Stomach (tissue), 9 donors: ENCODE results near the gene DNAH3. TPM values are rescaled to one million over a fixed set of nuclear protein-coding genes. Genes with fewer than 3 reads are reported as not detected.

Experiments used
- DNase-seq, 2 donors: peaks; one replicate each; pipeline versions ENCODE4 v3.0.0 to v3.0.0-alpha.2; 2013 to 2019
- H3K27ac ChIP-seq, 5 donors: fragments of 200-600 bp in 4 of 5; sonication (generic) in 4 of 5; one replicate each; pipeline ENCODE4 v1.5.1; 2013 to 2019; ENCODE audit warnings: mild to moderate bottlenecking in 1 of 5, moderate library complexity in 1 of 5
- H3K27me3 ChIP-seq, 3 donors: fragments of 200-600 bp; sonication (generic); one replicate each; pipeline ENCODE4 v1.5.1; 2017 to 2019; ENCODE audit warnings: mixed run types in 1 of 3
- H3K36me3 ChIP-seq, 4 donors: fragments of 200-600 bp; sonication (generic); 1 replicate in 3 of 4; 2 replicates in 1 of 4; pipeline ENCODE4 v1.5.1; 2016 to 2019
- H3K4me1 ChIP-seq, 4 donors: fragments of 200-600 bp; sonication (generic); one replicate each; pipeline ENCODE4 v1.5.1; 2016 to 2019
- H3K4me3 ChIP-seq, 4 donors: fragments of 200-600 bp; sonication (generic) in 3 of 4; one replicate each; pipeline ENCODE4 v1.5.1; 2016 to 2019; ENCODE audit warnings: mild to moderate bottlenecking in 1 of 4
- H3K9me3 ChIP-seq, 4 donors: fragments of 200-600 bp; sonication (generic); one replicate each; pipeline ENCODE4 v1.5.1; 2016 to 2019
- CTCF ChIP-seq, 7 experiments: fragments of 450-650 bp in 4 of 7; fragments of 200-600 bp in 3 of 7; sonication (generic) in 3 of 7; IDR thresholded peaks; one replicate each; pipeline ENCODE4 v1.5.1; 2016 to 2019; ENCODE audit warnings: antibody characterized with exemption in 7 of 7, control low read depth in 2 of 7, mild to moderate bottlenecking in 1 of 7
- EP300 ChIP-seq: sonication (generic); formaldehyde crosslinking; IDR thresholded peaks from one replicate; pipeline ENCODE4 v1.6.1; 2017; ENCODE audit warnings: antibody characterized with exemption
- POLR2A ChIP-seq, 4 donors: fragments of 450-650 bp; IDR thresholded peaks; one replicate each; pipeline ENCODE4 v1.6.1; 2016; ENCODE audit warnings: antibody characterized with exemption in 4 of 4, control low read depth in 2 of 4, mild to moderate bottlenecking in 1 of 4, moderate library complexity in 1 of 4
- POLR2AphosphoS5 ChIP-seq, 3 donors: sonication (generic); formaldehyde crosslinking; IDR thresholded peaks; one replicate each; pipeline ENCODE4 v1.6.1; 2016; ENCODE audit warnings: antibody characterized with exemption in 3 of 3
- WGBS, 5 donors: extraction: QIAGEN DNeasy Blood & Tissue Kit in 3 of 5; methylation state at CpG; one replicate each; pipeline versions ENCODE4 v1.1.5 to v1.1.7; 2013 to 2018; 5-methylcytosine and 5-hydroxymethylcytosine counted together
- intact Hi-C: fragments of 100-400 bp; cut with DNase I; formaldehyde crosslinking; loops from one replicate; pipeline ENCODE4 v1.15.1; 2023; ENCODE audit warnings: low total_unique reads
- polyA plus RNA-seq, 3 donors: library from polyadenylated mRNA; stranded (reverse); fragments of 200-250 nt; gene quantifications; one replicate each; pipeline ENCODE4 v1.2.3, GENCODE V29; 2013
- total RNA-seq, 5 donors: library from RNA; depleted of rRNA; stranded (reverse); fragments of >200 nt; gene quantifications; one replicate each; pipeline versions ENCODE4 v1.1.0 to v1.2.3, GENCODE V29; 2014 to 2016
- donor health status: healthy with polysubstance abuse.
- donor health status: Bipolar disorder and iron deficiency.
- donor health status: healthy.

Gene DNAH3
- total and polyA plus RNA-seq, 8 donors, result 0.10 to 8.7 (median 0.18) TPM; not detected in 5

- Histone ChIP-seq H3K9me3 (no peaks in the 10 kb centered on the region), H3K27ac (no peak overlapping the region), H3K4me1 (no peaks in the 10 kb centered on the region), H3K27me3 (no peaks in the 10 kb centered on the region), H3K4me3 (no peak overlapping the region), H3K36me3 (no peaks in the 10 kb centered on the region)
- TF ChIP-seq EP300 (no peak), POLR2A (IDR thresholded peaks at IDR 0.05) (no peak), POLR2AphosphoS5 (IDR thresholded peaks at IDR 0.05) (no peak), CTCF (IDR thresholded peaks at IDR 0.05) (no peak)
- 36 to 59% (median 54%) methylated on average over 2 of the region's 2 CpGs for WGBS, 5 donors
- DNase-seq, result no peak
- intact Hi-C loops, result no loop called here
Observed at GRCh38 chr16:20938426-20938825, 212.2 kb downstream of the DNAH3 start.

- TF ChIP-seq POLR2AphosphoS5 (IDR thresholded peaks at IDR 0.05), result no peak
- no peak for TF ChIP-seq POLR2A (IDR thresholded peaks at IDR 0.05)
- TF ChIP-seq EP300, result no peak
- no peak for TF ChIP-seq CTCF (IDR thresholded peaks at IDR 0.05)
- intact Hi-C loops, result no loop called here
- DNase-seq, result peak in 1 of 2 donors; percentile 21
Observed at GRCh38 chr16:20937736-20938135, 212.9 kb downstream of the DNAH3 start.

GRCh38 chr16:20933589-20933988, 217.1 kb downstream of the DNAH3 start:
- intact Hi-C loops, result no loop called here

More at GRCh38 chr16:20937736-20938135, 212.9 kb downstream of the DNAH3 start:
- Histone ChIP-seq H3K4me3 (no peak overlapping the region), H3K4me1 (no peaks in the 10 kb centered on the region), H3K27me3 (no peaks in the 10 kb centered on the region), H3K36me3 (no peaks in the 10 kb centered on the region), H3K27ac (no peak overlapping the region), H3K9me3 (no peaks in the 10 kb centered on the region)
- WGBS, 5 donors, result 62 to 71% (median 64%) methylated on average over 6 of the region's 6 CpGs

GRCh38 chr16:20931066-20931600, 219.5 kb downstream of the DNAH3 start:
- no peak for DNase-seq
- no peaks in the 10 kb centered on the region for H3K36me3 ChIP-seq
- H3K27ac ChIP-seq, result peak overlapping the region in 2 of 5 donors; percentile 28 to 70
- WGBS, 5 donors, result 84 to 98% (median 89%) methylated on average over 5 of the region's 5 CpGs
- intact Hi-C loops, result no loop called here
- TF ChIP-seq POLR2A (IDR thresholded peaks at IDR 0.05) (no peak), CTCF (IDR thresholded peaks at IDR 0.05) (no peak), EP300 (no peak), POLR2AphosphoS5 (IDR thresholded peaks at IDR 0.05) (no peak)
- H3K4me1 ChIP-seq, result peaks cover 0 to 10% (median 0%) of the 10 kb centered on the region in 4 donors
- H3K4me3 ChIP-seq, result no peak overlapping the region
- no peaks in the 10 kb centered on the region for H3K9me3 ChIP-seq
- no peaks in the 10 kb centered on the region for H3K27me3 ChIP-seq

More at GRCh38 chr16:20933589-20933988, 217.1 kb downstream of the DNAH3 start:
- Histone ChIP-seq H3K4me3 (no peak overlapping the region), H3K27me3 (no peaks in the 10 kb centered on the region), H3K4me1 (peaks cover 0 to 10% (median 0%) of the 10 kb centered on the region in 4 donors), H3K27ac (no peak overlapping the region), H3K9me3 (no peaks in the 10 kb centered on the region), H3K36me3 (no peaks in the 10 kb centered on the region)
- no peak for DNase-seq
- TF ChIP-seq EP300, result no peak
- no peak for TF ChIP-seq POLR2AphosphoS5 (IDR thresholded peaks at IDR 0.05)
- no peak for TF ChIP-seq CTCF (IDR thresholded peaks at IDR 0.05)
- TF ChIP-seq POLR2A (IDR thresholded peaks at IDR 0.05), result no peak
